Activated T-cell treated with anti-CD3 and anti-CD28 coated beads, Interleukin-2, amount 50 U/mL, for 72 hours (primary cell): ENCODE results near the gene PSMG3. TPM values are rescaled to one million over a fixed set of nuclear protein-coding genes. Genes with fewer than 3 reads are reported as not detected.

Source experiments
- ATAC-seq, 2 donors: fragments of 150-1000 bp; cut with Tn5 transposase; replicated peaks in 1 of 2; 2 replicates each; pipeline ENCODE4 v1.10.0; 2021; ENCODE audit warnings: moderate library complexity in 2 of 2, mild to moderate bottlenecking in 1 of 2
- DNase-seq, 2 donors: peaks; one replicate each; pipeline ENCODE4 v3.0.0; 2021 to 2022; ENCODE audit warnings: mixed read lengths in 1 of 2
- H3K27ac Mint-ChIP-seq: one replicate; pipeline ENCODE4 v1.8.0; 2022; ENCODE audit warnings: mild to moderate bottlenecking, moderate library complexity, mixed read lengths
- H3K27me3 Mint-ChIP-seq: one replicate; pipeline ENCODE4 v1.8.0; 2022; ENCODE audit warnings: low read depth, mixed read lengths
- H3K36me3 Mint-ChIP-seq, 2 donors: one replicate each; pipeline ENCODE4 v1.8.0; 2022; ENCODE audit warnings: mixed read lengths in 2 of 2, mild to moderate bottlenecking in 1 of 2; ENCODE audit not compliant: insufficient read depth in 2 of 2
- H3K4me1 Mint-ChIP-seq: one replicate; pipeline ENCODE4 v1.8.0; 2022; ENCODE audit warnings: low read depth, mixed read lengths
- H3K4me3 Mint-ChIP-seq, 2 donors: one replicate each; pipeline ENCODE4 v1.8.0; 2022; ENCODE audit warnings: mild to moderate bottlenecking in 2 of 2, mixed read lengths in 2 of 2, moderate library complexity in 2 of 2
- H3K9me3 Mint-ChIP-seq, 2 donors: one replicate each; pipeline ENCODE4 v1.8.0; 2022; ENCODE audit warnings: mixed read lengths in 2 of 2
- total RNA-seq, 2 donors: library from RNA; stranded (reverse); gene quantifications; one replicate each; pipeline ENCODE4 v1.2.3, GENCODE V29; 2022

The PSMG3 gene
- total RNA-seq, 2 donors from 2014 or later, result 49.7 to 53.6 TPM

- Mint-ChIP-seq H3K27ac (no peak overlapping the region), H3K4me3 (no peak overlapping the region), H3K36me3 (peaks cover 0 to 1% of the 10 kb centered on the region in 2 donors), H3K9me3 (no peaks in the 10 kb centered on the region), H3K27me3 (no peaks in the 10 kb centered on the region), H3K4me1 (no peaks in the 10 kb centered on the region)
- ATAC-seq (no peak), DNase-seq (no peak)
Observed at GRCh38 chr7:1539882-1540775, 29.7 kb downstream of the PSMG3 start.

- DNase-seq, result no peak
- ATAC-seq, result no peak
- Mint-ChIP-seq H3K9me3 (no peaks in the 10 kb centered on the region), H3K27ac (no peak overlapping the region), H3K4me1 (no peaks in the 10 kb centered on the region), H3K36me3 (peaks cover 0 to 1% of the 10 kb centered on the region in 2 donors), H3K27me3 (no peaks in the 10 kb centered on the region), H3K4me3 (no peak overlapping the region)
Observed at GRCh38 chr7:1539181-1539881, 30.5 kb downstream of the PSMG3 start.

DNA sequence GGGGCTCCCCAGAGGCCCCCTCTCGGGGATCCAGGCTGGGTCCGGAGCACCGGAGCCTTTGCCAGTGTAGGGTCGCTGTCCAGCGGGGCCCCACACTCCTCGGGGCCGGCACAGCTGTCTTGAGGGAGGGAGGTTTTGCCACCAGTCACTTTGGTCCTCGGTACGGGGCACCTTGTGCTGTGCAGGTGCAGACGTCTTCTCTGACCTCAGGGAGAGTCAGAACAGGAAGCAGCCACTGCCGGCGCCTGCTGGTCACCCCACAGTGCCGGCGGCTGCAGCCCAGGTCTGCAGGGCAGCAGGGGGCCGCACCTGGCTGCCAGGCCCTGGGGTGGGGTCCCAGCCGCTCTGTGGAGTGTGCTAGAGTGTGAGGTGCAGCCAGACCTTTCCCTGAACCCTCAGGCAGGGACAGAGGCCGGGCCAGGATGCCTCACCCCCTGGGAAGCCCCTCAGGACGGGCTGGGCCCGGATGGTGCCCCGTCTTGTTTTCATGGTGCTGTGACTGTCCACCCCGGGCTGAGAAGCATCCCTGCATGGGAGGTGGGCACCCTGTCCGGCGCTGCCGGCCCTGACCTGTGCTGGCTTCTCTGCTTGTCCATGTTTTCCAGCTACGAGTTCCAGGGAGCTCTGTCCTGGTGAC lies 31.2 kb downstream of the PSMG3 start:
- DNase-seq (no peak), ATAC-seq (no peak)
- Mint-ChIP-seq H3K4me1 (peaks cover 4% of the 10 kb centered on the region), H3K36me3 (peaks cover 0 to 1% of the 10 kb centered on the region in 2 donors), H3K27ac (no peak overlapping the region), H3K4me3 (no peak overlapping the region), H3K9me3 (no peaks in the 10 kb centered on the region), H3K27me3 (no peaks in the 10 kb centered on the region)

DNA sequence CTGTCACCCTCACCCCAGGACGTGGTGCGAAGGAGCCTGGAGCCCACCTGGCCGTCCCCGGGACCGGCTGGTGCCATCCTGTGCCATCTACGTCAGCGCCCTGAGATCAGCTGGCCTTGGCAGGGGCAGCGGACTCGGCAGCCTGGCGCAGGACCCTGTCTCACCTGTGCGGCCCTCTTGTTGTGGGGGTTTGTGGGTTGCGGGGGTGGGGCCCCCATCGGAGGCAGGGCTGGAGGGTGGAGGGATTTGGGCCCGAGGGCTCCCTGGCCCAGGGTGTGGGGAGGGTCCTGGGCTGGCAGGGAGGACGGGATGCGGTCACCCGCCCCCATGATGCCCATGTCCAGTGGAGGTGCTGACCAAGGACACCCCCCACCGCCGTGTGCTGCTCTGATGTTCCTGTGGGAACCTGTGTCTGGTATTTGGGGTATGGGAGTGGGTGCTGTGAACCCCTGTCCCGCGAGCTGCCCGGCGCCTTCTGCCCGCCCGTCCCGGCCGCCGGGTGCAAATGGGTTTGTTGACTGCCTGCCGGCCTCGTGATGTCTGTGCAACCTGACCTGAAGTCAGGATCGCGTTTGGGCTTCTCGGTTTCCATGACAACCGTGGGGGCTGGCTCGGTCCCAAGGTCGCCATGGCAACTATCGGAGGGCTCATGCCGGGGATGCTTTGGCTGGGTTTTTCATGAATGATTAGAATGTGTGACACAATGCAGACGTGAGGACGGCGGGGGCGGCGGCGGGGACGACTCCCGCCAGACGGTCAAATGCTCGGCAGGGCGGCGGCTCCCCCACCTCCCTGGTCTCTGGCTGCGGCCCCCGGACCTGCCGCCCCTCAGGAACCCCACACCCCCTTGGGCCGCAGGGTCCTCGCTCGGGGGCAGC lies 32.1 kb downstream of the PSMG3 start:
- no peaks in the 10 kb centered on the region for H3K9me3 Mint-ChIP-seq
- H3K27me3 Mint-ChIP-seq, result no peaks in the 10 kb centered on the region
- ATAC-seq, result no peak
- H3K4me1 Mint-ChIP-seq, result peaks cover 13% of the 10 kb centered on the region
- peaks cover 0 to 1% of the 10 kb centered on the region in 2 donors for H3K36me3 Mint-ChIP-seq
- H3K4me3 Mint-ChIP-seq, result no peak overlapping the region
- no peak overlapping the region for H3K27ac Mint-ChIP-seq
- no peak for DNase-seq

DNA sequence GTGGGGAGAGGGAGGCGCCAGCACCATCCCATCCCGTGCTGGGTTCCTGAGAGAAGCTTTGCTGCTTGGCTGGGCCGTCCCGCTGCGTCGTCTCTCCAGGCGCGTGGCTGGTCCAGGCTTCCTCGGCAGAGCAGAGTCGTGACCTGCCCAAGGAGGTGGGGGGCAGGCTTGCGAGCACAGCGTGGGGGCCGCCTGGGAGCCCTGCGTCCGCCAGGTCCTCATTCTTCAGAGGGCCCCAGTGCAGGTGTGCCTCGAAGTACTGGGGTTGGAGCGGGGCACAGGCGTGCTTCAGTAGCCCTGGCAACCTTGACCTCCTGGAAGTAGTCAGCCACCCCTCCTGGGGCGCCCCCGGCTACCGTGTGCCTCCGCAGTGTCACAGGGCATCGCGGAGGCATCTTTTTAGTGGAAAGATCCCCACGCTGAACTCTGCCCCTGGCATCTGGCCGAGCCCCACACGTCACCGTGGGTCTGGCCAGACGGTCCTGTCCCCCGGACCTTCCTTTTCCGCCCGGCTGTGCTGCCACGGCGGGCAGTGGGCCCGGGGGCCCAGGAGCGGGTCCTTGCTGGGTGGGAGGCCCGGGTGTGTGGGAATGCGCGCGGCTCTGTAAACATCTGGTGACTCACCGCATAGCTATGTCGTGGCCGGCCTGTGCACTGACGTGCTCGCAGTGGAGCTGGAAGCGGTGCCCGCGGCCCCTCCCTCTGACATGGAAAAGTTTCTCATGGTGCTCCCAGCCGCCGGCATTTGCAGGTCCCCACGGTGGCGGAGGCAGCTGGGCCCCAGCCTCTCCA lies 32.9 kb downstream of the PSMG3 start:
- H3K9me3 Mint-ChIP-seq, result no peaks in the 10 kb centered on the region
- H3K27me3 Mint-ChIP-seq, result no peaks in the 10 kb centered on the region
- peaks cover 22% of the 10 kb centered on the region for H3K4me1 Mint-ChIP-seq
- DNase-seq, result no peak
- no peak overlapping the region for H3K27ac Mint-ChIP-seq
- no peak for ATAC-seq
- H3K36me3 Mint-ChIP-seq, result peaks cover 0 to 1% of the 10 kb centered on the region in 2 donors
- no peak overlapping the region for H3K4me3 Mint-ChIP-seq

DNA sequence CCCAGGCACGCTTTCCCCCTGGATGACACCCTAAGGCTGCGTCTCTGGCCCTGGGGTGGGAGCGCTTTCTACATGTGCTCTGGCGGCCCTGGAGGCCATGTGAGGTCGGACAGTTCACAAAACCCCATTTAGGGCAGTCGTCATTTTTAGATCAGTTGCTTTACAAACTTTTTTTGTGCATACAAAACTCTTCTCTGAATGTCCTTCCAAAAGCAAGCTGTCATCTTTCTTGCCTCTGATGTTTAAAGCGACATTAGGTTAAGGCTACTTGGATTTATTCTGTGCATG lies 33.4 kb downstream of the PSMG3 start:
- Mint-ChIP-seq H3K27me3 (no peaks in the 10 kb centered on the region), H3K36me3 (peaks cover 0 to 1% of the 10 kb centered on the region in 2 donors), H3K4me3 (no peak overlapping the region), H3K27ac (no peak overlapping the region), H3K4me1 (peaks cover 25% of the 10 kb centered on the region), H3K9me3 (no peaks in the 10 kb centered on the region)
- DNase-seq, result no peak
- no peak for ATAC-seq

DNA sequence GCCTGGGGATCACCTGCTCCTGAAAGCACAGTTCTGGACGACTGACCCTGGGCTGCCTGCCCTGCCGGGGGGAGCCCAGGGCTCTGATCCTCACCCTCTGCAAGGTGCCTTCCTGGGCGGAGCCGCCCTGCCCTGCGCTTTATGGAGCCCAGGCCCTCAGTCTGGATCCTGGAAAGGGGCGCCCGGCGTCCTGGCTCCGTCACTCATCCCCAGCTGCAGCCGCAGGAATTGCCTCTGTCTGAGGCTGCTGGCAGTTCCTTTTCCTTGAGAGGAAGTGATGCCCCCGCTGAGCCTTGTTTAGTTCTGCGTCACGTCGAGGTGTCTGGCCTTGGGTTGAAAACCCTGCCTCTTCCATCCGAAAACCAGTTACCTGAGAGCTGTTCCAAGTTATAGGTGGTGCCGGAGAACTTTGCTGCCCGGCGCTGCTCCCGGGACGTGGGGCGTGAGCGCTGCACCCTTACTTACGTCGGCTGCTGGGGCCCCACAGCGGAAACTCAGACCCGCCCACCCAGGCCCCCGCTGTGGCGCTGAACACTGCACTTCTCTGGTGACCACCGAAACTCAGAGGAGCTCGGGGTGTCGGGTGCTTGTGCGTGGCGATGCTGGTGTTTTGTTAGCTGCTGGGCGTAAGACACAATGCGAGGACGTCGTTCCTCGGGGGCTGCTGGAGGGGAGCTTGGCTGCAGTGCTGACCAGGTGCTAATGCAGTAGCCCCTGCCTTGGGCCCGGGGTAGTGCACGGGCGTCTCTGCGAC lies 34.0 kb downstream of the PSMG3 start:
- H3K4me3 Mint-ChIP-seq, result no peak overlapping the region
- no peak for ATAC-seq
- peaks cover 25% of the 10 kb centered on the region for H3K4me1 Mint-ChIP-seq
- no peaks in the 10 kb centered on the region for H3K9me3 Mint-ChIP-seq
- H3K36me3 Mint-ChIP-seq, result no peaks in the 10 kb centered on the region
- H3K27me3 Mint-ChIP-seq, result no peaks in the 10 kb centered on the region
- no peak overlapping the region for H3K27ac Mint-ChIP-seq
- DNase-seq, result no peak

GRCh38 chr7:1535100-1535458 lies 34.8 kb downstream of the PSMG3 start:
- no peak overlapping the region for H3K27ac Mint-ChIP-seq
- no peaks in the 10 kb centered on the region for H3K27me3 Mint-ChIP-seq
- ATAC-seq (no peak), DNase-seq (no peak)
- H3K36me3 Mint-ChIP-seq, result no peaks in the 10 kb centered on the region
- H3K4me1 Mint-ChIP-seq, result peaks cover 25% of the 10 kb centered on the region
- no peak overlapping the region for H3K4me3 Mint-ChIP-seq
- H3K9me3 Mint-ChIP-seq, result no peaks in the 10 kb centered on the region

DNA sequence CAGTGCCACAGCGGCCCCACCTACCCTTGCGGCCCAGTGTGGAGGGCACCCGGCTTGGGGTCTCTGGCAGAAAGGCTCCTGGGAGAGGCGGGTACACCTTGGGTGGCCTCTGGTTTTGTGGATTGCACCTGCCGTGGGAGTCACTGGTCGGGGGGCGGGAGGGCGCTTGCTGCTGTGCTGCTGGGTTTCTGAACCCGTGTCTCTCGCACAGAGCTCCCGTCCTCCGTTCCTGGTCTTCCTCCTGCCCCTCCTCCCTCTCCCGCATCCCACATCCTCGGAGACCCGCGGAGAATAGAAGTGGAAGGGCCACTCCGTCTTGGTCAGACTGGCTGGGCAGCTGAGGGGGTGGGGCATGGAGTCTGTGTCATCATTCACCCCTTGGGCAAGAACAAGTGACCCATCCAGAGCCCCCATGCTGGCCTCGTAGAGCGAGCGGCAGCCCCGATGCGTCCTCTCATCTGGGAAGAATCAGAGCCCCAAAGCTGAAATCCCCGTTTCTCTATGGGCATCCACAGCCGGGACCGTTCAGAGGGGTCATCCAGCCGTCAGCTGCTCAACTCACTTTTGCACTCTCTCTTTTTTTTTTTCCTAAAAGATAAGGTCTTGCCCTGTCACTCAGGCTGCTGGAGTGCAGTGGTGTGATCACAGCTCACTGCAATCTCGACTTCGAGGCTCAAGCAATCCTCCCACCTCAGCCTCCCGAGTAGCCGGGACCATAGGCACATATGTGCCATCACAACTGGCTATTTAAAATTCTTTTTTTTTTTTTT lies 35.3 kb downstream of the PSMG3 start:
- no peak for DNase-seq
- Mint-ChIP-seq H3K27ac (no peak overlapping the region), H3K36me3 (no peaks in the 10 kb centered on the region), H3K9me3 (no peaks in the 10 kb centered on the region), H3K4me1 (peaks cover 25% of the 10 kb centered on the region), H3K4me3 (peak overlapping the region; percentile 47 to 89), H3K27me3 (no peaks in the 10 kb centered on the region)
- ATAC-seq, result no peak

DNA sequence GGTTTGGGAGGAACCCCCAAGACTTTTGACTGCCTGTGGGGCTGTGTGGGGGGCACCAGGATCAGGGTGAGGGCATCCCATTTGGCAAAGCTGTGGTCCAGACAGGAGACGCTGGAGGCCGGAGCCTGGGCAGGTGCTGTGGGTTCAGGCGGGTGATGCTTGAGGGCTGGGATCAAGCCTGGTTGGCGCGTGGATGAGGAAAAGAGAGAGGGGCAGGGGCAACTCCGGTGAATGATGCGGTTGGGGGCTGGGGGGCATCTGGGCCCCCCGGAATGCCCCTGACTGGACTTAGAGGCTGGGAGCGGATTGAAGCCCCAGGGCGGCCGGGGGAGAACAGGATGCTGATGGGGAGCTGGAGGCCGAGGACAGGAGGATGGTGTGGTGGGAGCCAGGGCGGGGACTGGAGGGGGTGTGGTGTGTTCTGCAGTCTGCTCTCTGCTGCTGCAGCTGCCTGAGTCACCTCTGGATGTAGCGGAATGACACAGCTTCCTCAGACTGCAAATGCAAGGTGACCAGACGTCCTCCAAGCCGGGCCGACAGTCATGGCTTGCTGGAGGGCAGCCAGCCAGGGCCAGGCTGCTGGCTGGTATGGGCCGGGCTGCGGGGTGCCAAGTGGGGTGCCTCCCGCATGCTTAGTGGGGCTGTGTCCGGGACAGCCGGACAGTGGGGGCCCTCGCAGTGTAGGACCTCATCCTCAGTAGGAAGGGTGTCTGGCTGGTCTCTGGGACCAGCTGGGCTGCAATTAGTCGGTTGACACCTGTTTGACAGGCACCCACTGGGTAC lies 36.1 kb downstream of the PSMG3 start:
- H3K36me3 Mint-ChIP-seq, result no peaks in the 10 kb centered on the region
- peaks cover 25% of the 10 kb centered on the region for H3K4me1 Mint-ChIP-seq

GRCh38 chr7:1533255-1533546 lies 36.6 kb downstream of the PSMG3 start:
- H3K27ac Mint-ChIP-seq, result peak overlapping the region; percentile 91
- no peak for DNase-seq

More for the DNA sequence above, 36.1 kb downstream of the PSMG3 start:
- DNase-seq (peak; percentile 66), ATAC-seq (peak; percentile 59 to 77)
- Mint-ChIP-seq H3K4me3 (peak overlapping the region; percentile 89 to 92), H3K9me3 (no peaks in the 10 kb centered on the region), H3K27ac (peak overlapping the region; percentile 91), H3K27me3 (no peaks in the 10 kb centered on the region)

More at GRCh38 chr7:1533255-1533546, 36.6 kb downstream of the PSMG3 start:
- no peak for ATAC-seq
- Mint-ChIP-seq H3K9me3 (no peaks in the 10 kb centered on the region), H3K27me3 (no peaks in the 10 kb centered on the region), H3K4me3 (peak overlapping the region; percentile 89 to 92), H3K36me3 (no peaks in the 10 kb centered on the region), H3K4me1 (peaks cover 25% of the 10 kb centered on the region)
